ENCODE results near the gene SCAMP4. TPM values are rescaled to one million over a fixed set of nuclear protein-coding genes. Genes with fewer than 3 reads are reported as not detected.

The SCAMP4 gene
- total RNA-seq, 2 donors from 2014 or later = 69.6 to 75.3 TPM

DNA sequence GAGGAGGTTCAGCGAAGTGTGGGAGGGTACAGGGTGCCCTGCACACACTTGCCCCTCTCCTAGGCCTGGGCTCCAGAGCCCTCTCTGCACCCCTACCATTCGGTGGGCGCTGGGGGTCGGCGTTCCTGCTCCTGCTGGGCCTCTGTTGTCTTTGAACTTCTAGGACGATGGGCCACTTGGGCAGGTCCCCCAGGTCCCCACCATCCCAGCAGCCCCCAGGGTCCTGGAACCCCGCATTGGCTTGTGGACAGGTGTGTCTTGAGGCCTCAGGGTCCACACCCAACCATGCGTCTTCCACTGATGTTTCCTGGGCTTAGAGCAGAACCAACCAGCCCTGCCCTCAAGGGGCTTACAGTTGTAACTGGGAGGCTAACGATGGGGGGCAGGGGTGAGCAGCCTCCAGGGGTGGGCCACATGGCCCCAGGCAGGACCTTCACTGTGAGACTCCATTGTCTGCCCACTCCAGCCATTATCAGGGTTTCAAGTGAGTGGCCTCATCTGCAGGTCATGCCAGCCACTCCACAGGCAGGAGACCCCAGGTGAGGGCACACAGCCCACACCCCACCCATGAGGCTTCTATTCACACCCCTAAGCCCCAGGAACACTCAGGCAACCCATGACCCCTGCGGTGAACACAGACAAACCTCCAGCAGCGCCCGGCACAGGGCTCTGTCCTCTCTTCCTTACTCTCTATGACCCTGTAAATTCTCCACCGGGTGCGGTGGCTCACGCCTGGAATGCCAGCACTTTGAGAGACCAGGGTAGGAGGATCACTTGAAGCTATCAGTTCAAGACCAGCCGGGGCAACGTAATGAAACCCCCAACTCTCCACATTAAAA lies 39.8 kb upstream of the SCAMP4 start:
- WGBS, 2 experiments (ENCODE audit: insufficient coverage in 1 of 2, insufficient read length in 1 of 2) = 89 to 97% methylated on average over 10 to 17 of the region's 17 CpGs
- Histone ChIP-seq H3K36me3 (ENCODE audit: control insufficient read depth, insufficient read depth, low read length) (no peaks in the 10 kb centered on the region), H3K4me3 (ENCODE audit: low read length) (peak overlapping the region; percentile 81), H3K27me3 (ENCODE audit: control insufficient read depth, insufficient read depth, low read length, poor library complexity, severe bottlenecking) (no peaks in the 10 kb centered on the region), H3K9ac (ENCODE audit: extremely low read depth, low read length, poor library complexity, severe bottlenecking) (peak overlapping the region; percentile 80), H3K27ac (ENCODE audit: low read depth, low read length) (peak overlapping the region; percentile 21), H3K9me3 (ENCODE audit: control insufficient read depth, low read length) (no peaks in the 10 kb centered on the region), H3K4me1 (ENCODE audit: control insufficient read depth, insufficient read depth, low read length) (no peaks in the 10 kb centered on the region)
- peak overlapping the region; percentile 61 for H3K4me3 Mint-ChIP-seq
- peaks cover 7% of the 10 kb centered on the region for H3K27me3 Mint-ChIP-seq (ENCODE audit: insufficient read depth)
- no peaks in the 10 kb centered on the region for H3K36me3 Mint-ChIP-seq (ENCODE audit: low read depth)
- TF ChIP-seq, protein P1, sequence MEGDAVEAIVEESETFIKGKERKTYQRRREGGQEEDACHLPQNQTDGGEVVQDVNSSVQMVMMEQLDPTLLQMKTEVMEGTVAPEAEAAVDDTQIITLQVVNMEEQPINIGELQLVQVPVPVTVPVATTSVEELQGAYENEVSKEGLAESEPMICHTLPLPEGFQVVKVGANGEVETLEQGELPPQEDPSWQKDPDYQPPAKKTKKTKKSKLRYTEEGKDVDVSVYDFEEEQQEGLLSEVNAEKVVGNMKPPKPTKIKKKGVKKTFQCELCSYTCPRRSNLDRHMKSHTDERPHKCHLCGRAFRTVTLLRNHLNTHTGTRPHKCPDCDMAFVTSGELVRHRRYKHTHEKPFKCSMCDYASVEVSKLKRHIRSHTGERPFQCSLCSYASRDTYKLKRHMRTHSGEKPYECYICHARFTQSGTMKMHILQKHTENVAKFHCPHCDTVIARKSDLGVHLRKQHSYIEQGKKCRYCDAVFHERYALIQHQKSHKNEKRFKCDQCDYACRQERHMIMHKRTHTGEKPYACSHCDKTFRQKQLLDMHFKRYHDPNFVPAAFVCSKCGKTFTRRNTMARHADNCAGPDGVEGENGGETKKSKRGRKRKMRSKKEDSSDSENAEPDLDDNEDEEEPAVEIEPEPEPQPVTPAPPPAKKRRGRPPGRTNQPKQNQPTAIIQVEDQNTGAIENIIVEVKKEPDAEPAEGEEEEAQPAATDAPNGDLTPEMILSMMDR (conservative IDR thresholded peaks at IDR 0.05) = no peak
- DNase-seq = no peak
- peak overlapping the region; percentile 30 for H3K27ac Mint-ChIP-seq
- peaks cover 12% of the 10 kb centered on the region for H3K4me1 Mint-ChIP-seq
- H3K9me3 Mint-ChIP-seq = no peaks in the 10 kb centered on the region

DNA sequence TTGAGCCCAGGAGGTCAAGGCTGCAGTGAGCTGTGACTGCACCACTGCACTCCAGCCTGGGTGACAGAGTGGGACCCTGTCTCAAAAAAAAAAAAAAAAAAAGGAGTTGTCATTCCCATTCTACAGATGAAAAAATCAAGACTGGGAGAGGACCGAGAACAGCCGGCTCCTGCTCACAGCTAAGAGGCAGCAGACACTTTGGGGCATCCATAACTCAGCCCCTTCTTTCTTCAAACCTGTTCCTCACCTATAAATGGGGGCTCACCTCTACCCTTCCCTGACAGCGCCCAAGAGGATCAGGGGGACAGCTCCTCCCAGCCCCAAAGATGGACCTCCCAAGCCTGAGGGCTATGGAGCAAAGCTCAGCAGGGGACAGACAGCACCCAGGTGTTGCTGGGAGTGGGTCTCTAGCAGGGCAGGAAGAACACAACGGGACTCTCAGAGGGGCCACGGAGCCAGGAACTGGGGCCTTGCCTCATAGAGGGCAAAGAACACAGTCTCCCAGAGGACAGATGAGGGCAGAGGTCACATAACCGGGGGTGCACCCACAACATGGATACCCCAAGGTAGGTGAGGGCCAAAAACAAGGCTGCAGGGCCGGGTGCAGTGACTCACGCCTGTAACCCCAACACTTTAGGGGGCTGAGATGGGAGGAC lies 38.4 kb upstream of the SCAMP4 start:
- Histone ChIP-seq H3K9ac (ENCODE audit: extremely low read depth, low read length, poor library complexity, severe bottlenecking) (no peak overlapping the region), H3K27me3 (ENCODE audit: control insufficient read depth, insufficient read depth, low read length, poor library complexity, severe bottlenecking) (no peaks in the 10 kb centered on the region), H3K9me3 (ENCODE audit: control insufficient read depth, low read length) (no peaks in the 10 kb centered on the region), H3K4me1 (ENCODE audit: control insufficient read depth, insufficient read depth, low read length) (peaks cover 11% of the 10 kb centered on the region), H3K4me3 (ENCODE audit: low read length) (no peak overlapping the region), H3K36me3 (ENCODE audit: control insufficient read depth, insufficient read depth, low read length) (no peaks in the 10 kb centered on the region), H3K27ac (ENCODE audit: low read depth, low read length) (no peak overlapping the region)
- Mint-ChIP-seq H3K4me3 (no peak overlapping the region), H3K27ac (no peak overlapping the region), H3K27me3 (ENCODE audit: insufficient read depth) (peaks cover under 1% of the 10 kb centered on the region), H3K36me3 (ENCODE audit: low read depth) (peaks cover 2% of the 10 kb centered on the region), H3K4me1 (peaks cover 6% of the 10 kb centered on the region), H3K9me3 (no peaks in the 10 kb centered on the region)
- DNase-seq = no peak
- 91 to 94% methylated on average over 5 to 8 of the region's 8 CpGs for WGBS, 2 experiments (ENCODE audit: insufficient coverage in 1 of 2, insufficient read length in 1 of 2)
- TF ChIP-seq, protein P1 (conservative IDR thresholded peaks at IDR 0.05) = no peak

DNA sequence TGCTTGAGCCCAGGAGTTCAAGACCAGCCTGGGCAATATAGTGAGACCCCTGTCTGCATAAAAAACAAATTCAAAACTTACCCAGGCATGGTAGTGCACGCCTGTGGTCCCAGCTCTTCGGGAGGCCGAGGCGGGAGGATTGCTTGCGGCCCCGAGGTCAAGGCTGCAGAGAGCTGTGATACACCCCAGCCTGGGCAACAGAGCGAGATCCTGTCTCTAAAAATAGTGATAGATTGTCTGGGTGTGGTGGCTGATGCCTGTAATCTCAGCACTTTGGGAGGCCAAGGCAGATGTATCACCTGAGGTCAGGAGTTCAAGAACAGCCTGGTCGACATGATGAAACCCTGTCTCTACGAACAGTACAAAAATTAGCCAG lies 37.9 kb upstream of the SCAMP4 start:
- DNase-seq = no peak
- H3K4me3 ChIP-seq (ENCODE audit: low read length) = no peak overlapping the region
- H3K36me3 ChIP-seq (ENCODE audit: control insufficient read depth, insufficient read depth, low read length) = no peaks in the 10 kb centered on the region
- TF ChIP-seq, protein P1 (conservative IDR thresholded peaks at IDR 0.05) = no peak
- WGBS, 2 experiments (ENCODE audit: insufficient coverage in 1 of 2, insufficient read length in 1 of 2) = 95 to 100% methylated on average over 2 to 9 of the region's 9 CpGs
- Mint-ChIP-seq H3K27ac (no peak overlapping the region), H3K4me1 (peaks cover 6% of the 10 kb centered on the region), H3K9me3 (no peaks in the 10 kb centered on the region), H3K4me3 (no peak overlapping the region), H3K36me3 (ENCODE audit: low read depth) (peaks cover 2% of the 10 kb centered on the region), H3K27me3 (ENCODE audit: insufficient read depth) (no peaks in the 10 kb centered on the region)
- H3K27me3 ChIP-seq (ENCODE audit: control insufficient read depth, insufficient read depth, low read length, poor library complexity, severe bottlenecking) = no peaks in the 10 kb centered on the region
- no peak overlapping the region for H3K9ac ChIP-seq (ENCODE audit: extremely low read depth, low read length, poor library complexity, severe bottlenecking)
- H3K4me1 ChIP-seq (ENCODE audit: control insufficient read depth, insufficient read depth, low read length) = peaks cover 11% of the 10 kb centered on the region
- no peaks in the 10 kb centered on the region for H3K9me3 ChIP-seq (ENCODE audit: control insufficient read depth, low read length)
- H3K27ac ChIP-seq (ENCODE audit: low read depth, low read length) = no peak overlapping the region
